ENCODE results near the gene NAA38.

Gene NAA38

DNA sequence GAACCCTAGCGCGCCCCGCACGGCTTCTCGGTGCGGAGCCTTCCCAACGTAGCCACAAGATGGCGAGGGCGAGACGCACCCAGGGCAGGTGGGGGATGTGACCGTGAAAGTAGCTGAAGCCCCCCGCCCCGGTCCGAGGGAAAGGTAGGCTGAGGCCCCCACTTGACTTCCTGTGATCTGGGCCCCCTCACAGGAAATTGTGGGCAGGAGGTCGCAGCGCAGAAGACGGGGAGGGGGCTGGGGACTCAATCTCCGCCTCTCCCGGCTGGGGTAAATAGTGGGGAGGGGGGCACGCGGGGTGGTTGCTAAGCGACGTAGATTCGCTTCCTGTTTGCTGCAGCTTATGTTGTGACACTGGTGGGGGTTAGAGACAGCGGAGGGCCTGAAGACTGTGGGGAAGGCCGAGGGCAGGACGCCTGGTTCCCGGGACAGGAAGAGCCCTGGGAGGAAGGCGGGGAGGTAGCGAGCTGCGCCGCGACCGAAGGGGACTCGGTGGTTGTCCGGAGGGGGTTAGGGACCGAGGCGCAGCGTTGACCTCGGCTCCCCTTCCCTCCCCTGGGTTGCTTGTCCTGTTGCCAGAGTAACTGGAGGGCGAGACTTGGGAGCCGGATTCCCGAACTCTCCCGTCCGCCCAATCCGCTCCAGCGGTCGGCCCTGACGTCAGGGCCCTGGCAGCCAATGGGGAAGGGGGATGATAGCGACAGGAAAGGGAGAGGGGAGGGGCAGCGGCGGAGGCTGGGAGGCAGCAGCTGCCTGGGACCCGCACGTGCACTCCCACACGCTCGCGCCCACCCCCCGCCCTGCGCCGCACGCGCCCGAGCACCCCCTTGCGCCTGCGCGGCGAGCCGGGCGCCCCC lies 22.2 kb downstream of the NAA38 start:
- in situ Hi-C loops (cut with HindIII; ENCODE audit: low pct_ligation_motif_present, low pct_unique_long_range_greater_than_20kb, low sequenced_read_pairs): no loop called here
- peak; percentile 99 for DNase-seq

DNA sequence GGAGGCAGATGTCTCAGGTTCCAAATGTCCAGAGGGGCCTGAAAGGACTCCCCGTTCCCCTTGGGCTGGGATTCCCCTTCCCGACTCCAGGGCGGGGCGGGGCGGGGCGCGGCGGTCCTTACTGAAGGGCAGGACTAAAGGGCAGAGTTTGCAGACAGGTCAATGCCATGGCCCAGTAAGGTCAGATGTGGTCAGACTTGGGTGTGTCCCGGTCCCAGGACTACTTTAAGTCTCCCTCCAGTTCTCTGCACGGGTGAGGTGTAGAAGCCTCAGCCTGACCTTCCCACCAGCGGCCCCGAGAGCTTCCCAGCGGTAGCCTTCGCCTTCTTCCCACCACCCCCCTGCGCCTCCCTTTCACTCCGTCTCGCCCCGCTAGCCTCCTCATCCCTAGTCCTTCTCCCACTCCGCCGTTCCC lies 22.8 kb downstream of the NAA38 start:
- peak; percentile 21 for DNase-seq
- in situ Hi-C loops (cut with HindIII; ENCODE audit: low pct_ligation_motif_present, low pct_unique_long_range_greater_than_20kb, low sequenced_read_pairs): no loop called here

DNA sequence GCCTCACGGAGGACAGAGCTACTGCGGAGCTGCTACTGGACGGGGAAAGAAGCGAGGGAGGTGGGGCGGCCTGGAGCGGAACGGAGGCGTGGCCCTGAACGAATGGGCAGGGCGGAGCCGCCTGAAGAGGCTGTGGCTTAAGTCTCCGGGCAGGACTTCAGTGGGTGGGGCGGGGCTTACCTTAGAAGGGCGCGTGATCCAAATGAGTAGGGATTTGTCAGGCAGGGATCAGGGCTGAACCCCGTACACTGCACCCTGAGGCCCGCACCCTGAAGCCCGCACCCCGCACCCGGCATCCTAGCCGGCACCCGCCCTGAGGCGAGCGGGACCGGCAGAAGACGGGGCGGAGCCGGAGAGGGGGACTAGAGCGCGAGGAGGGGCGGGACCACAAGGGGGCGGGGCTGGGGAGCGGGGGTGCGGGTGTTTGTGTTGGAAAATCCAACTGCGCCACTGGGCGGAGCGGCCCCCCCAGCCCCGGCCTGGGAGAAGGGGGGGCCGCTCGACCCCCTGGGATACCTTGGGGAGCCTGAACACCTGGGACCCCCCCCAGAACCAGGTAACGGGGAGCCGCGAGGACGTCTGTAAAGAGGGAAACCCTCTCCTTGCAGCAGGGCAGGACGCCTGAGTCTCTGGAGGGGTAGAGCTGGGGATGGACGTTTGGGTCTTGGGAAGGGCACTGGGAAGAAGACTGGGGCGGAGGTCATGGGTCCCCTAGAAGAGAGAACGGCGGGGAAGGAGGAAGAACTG lies 23.4 kb downstream of the NAA38 start, which contains the start of gene KDM6B:
TSS of gene KDM6B (plus strand) at position 423 of the 747 bp plus-strand sequence. CDS start 11,338 bp downstream, outside the sequence.
- in situ Hi-C loops (cut with HindIII; ENCODE audit: low pct_ligation_motif_present, low pct_unique_long_range_greater_than_20kb, low sequenced_read_pairs): no loop called here
- DNase-seq: peak; percentile 93

DNA sequence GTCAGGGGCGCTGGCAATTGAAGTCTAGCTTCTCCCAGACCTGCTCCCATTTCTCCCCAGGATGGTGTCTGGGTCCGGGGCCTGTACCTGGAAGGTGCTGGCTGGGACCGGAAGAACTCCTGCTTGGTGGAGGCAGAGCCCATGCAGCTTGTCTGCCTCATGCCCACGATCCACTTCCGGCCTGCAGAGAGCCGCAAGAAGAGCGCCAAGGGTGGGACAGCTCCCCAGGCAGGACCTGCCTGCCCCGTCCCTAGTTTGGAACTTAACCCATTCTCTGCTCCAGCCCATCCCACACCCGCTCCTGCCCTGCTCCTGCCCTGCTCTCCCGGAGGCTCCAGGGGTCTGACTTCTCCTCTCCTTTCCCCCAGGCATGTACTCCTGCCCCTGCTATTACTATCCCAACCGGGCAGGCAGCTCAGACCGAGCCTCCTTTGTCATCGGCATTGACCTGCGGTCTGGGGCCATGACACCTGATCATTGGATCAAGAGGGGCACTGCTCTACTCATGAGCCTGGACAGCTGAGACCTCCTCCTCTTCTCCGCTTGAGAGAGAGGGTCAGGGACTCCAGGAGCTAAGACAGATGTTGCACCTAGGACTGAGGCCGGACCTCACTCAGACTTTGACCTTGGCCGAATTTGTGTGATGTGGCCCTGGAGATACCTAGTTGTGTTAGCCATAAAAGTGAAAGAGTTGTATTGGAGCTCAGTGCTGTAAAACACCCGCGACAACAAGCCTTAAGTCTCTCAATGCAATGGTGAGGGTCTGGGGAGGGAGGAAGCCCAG lies 24.2 kb downstream of the NAA38 start:
- no peak for DNase-seq
- in situ Hi-C loops (cut with HindIII; ENCODE audit: low pct_ligation_motif_present, low pct_unique_long_range_greater_than_20kb, low sequenced_read_pairs): no loop called here

GRCh38 chr17:7832431-7832830 lies 24.9 kb downstream of the NAA38 start:
- no peak for DNase-seq
- in situ Hi-C loops (cut with HindIII; ENCODE audit: low pct_ligation_motif_present, low pct_unique_long_range_greater_than_20kb, low sequenced_read_pairs): no loop called here

DNA sequence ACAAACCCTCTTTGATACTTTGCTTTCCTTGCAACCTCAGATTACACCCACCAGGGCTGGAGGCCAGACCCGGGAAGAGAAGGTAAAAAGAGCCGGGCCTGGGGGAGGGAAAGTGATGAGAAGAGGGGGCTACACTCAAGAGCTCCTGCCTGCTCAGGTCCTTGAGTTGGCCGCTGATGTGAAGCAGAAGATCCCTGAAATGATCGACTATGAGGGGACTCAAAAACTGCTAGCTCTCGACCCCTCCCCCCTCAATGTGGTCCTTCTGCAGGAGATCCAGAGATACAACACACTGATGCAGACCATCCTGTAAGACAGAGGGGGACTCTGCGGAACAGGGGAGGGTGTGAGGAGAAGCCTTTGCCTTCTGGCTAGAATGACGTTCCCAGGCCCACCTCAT lies 26.1 kb downstream of the NAA38 start:
- in situ Hi-C loops (cut with HindIII; ENCODE audit: low pct_ligation_motif_present, low pct_unique_long_range_greater_than_20kb, low sequenced_read_pairs): no loop called here
- DNase-seq: no peak

GRCh38 chr17:7830616-7831015 lies 26.7 kb downstream of the NAA38 start:
- DNase-seq: no peak
- in situ Hi-C loops (cut with HindIII; ENCODE audit: low pct_ligation_motif_present, low pct_unique_long_range_greater_than_20kb, low sequenced_read_pairs): no loop called here

GRCh38 chr17:7825206-7825990 lies 32.0 kb downstream of the NAA38 start:
- in situ Hi-C loops (cut with HindIII; ENCODE audit: low pct_ligation_motif_present, low pct_unique_long_range_greater_than_20kb, low sequenced_read_pairs): no loop called here
- no peak for DNase-seq

DNA sequence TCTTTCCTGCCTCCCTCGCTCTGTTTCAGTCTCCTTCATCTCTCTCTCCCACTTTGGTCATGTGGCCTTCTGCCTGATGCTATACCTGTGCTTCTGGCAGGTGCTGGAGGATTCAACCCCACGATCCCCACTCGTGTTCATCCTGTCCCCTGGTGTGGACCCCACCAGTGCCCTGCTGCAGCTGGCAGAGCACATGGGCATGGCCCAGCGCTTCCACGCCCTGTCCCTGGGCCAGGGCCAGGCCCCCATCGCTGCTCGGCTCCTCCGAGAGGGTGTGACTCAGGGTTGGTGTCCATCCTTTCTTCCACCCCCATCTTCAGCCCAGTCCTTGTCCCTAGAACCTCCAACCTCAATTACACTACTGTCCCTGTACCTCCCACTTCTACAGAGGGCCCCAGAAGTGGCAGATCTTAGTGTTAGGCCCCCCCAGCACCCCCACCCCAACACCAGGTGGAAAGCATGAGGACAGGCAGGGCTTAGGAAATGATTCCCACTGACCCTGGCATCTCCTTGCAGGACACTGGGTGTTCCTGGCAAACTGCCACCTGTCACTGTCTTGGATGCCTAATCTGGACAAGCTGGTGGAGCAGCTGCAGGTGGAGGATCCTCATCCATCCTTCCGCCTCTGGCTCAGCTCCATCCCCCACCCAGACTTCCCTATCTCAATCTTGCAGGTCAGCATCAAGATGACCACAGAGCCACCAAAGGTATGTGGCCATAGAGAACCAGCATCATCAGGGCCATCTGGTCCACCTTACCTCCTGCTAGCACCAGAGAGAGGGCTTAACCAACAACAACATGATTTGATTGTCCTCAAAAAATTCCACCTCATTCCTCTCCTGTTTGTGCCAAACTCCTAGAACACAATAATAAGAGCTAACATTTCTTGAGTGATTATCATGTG lies 33.1 kb downstream of the NAA38 start:
- DNase-seq: no peak
- in situ Hi-C loops (cut with HindIII; ENCODE audit: low pct_ligation_motif_present, low pct_unique_long_range_greater_than_20kb, low sequenced_read_pairs): no loop called here

DNA sequence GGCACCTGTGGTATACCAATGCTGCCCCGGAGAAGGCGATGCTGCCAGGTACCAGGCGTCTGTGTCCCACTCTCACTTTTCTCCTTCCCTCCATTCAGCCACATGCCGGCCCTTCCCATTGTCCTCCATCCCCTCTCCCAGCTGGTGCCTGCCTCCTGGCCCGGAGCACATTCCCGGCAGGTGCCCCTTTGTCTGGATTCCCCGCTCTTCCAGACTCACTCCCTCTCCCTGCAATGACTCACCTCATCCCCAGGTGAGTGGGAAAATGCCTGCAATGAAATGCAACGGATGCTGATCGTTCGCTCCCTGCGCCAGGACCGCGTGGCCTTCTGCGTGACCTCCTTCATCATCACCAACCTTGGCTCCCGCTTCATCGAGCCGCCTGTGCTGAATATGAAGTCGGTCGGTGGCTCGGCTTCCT lies 33.8 kb downstream of the NAA38 start:
- in situ Hi-C loops (cut with HindIII; ENCODE audit: low pct_ligation_motif_present, low pct_unique_long_range_greater_than_20kb, low sequenced_read_pairs): no loop called here
- no peak for DNase-seq

- in situ Hi-C loops (cut with HindIII; ENCODE audit: low pct_ligation_motif_present, low pct_unique_long_range_greater_than_20kb, low sequenced_read_pairs): no loop called here
Measured at GRCh38 chr17:7822126-7822525, 35.2 kb downstream of the NAA38 start.

DNA sequence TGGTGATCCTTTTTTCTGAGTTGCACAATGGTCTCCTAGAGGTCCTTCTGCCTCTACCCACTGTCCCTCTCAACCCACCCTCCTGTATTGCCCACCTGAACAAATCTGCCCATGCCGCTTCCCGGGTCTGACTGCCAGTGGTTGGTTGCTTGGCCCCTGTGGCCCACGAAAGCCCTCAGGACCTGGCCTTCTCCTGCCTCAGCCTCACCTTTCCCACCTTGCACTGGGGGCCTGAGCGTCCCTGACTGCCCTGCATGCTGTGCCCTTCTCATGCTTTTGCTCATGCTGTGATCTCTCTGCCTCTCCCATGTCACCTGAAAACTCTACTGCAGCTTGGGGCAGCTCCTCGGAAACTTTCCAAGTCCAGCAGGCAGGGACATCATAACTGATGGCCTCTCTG lies 37.1 kb downstream of the NAA38 start:
- in situ Hi-C loops (cut with HindIII; ENCODE audit: low pct_ligation_motif_present, low pct_unique_long_range_greater_than_20kb, low sequenced_read_pairs): no loop called here
- no peak for DNase-seq

More at GRCh38 chr17:7822126-7822525, 35.2 kb downstream of the NAA38 start:
- DNase-seq: no peak

DNA sequence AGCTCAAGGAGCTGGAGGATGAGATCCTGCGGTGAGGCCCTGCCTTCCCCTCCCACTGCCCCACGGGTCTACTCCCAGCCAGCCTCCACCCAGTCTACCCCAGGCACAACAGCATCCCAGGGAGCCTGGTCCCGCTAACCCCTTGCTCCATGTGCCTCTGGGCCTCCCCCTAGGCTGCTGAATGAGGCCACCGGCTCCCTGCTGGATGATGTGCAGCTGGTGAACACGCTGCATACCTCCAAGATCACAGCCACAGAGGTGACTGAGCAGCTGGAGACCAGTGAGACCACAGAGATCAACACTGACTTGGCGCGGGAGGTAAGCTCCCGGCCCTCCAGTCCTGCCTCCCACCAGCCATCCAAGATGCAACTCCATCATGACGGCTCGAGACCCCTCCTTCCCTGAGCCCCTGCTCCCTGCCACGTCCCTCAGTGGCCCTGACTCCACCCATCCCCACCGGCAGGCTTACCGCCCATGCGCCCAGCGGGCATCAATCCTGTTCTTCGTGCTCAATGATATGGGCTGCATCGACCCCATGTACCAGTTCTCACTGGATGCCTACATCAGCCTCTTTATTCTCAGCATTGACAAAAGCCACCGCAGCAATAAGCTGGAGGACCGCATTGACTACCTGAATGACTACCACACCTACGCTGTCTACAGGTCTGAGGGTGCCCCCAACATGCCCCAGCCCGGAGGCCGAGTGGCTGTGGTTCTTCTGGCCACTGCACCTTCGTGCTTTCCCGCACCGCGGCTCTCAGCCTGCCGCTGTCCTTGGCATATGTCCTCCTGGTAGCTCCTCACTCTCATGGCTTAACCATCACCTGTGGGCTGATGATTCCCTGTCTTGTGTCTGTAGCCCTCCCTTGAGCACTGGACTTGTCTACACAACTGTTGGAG lies 38.4 kb downstream of the NAA38 start:
- no peak for DNase-seq
- in situ Hi-C loops (cut with HindIII; ENCODE audit: low pct_ligation_motif_present, low pct_unique_long_range_greater_than_20kb, low sequenced_read_pairs): no loop called here

DNA sequence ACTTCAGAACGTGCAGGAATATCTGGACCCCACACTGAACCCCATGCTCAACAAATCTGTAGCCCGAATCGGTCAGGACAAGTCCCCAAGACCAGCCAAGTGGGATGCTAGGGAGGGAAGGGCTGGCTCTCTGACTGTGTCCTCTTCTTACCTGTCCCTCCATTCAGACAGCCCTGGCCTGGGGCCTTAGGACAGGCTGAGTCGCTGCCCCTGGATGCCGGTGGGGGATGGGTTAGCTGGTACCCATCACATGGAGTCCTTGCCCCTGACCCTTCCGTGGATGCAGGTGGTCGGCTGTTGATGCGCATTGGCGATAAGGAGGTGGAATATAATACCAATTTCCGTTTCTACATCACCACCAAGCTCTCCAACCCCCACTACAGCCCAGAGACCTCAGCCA lies 39.3 kb downstream of the NAA38 start:
- in situ Hi-C loops (cut with HindIII; ENCODE audit: low pct_ligation_motif_present, low pct_unique_long_range_greater_than_20kb, low sequenced_read_pairs): no loop called here
- DNase-seq: no peak

GRCh38 chr17:7817643-7817964 lies 39.8 kb downstream of the NAA38 start:
- in situ Hi-C loops (cut with HindIII; ENCODE audit: low pct_ligation_motif_present, low pct_unique_long_range_greater_than_20kb, low sequenced_read_pairs): no loop called here
- DNase-seq: no peak

DNA sequence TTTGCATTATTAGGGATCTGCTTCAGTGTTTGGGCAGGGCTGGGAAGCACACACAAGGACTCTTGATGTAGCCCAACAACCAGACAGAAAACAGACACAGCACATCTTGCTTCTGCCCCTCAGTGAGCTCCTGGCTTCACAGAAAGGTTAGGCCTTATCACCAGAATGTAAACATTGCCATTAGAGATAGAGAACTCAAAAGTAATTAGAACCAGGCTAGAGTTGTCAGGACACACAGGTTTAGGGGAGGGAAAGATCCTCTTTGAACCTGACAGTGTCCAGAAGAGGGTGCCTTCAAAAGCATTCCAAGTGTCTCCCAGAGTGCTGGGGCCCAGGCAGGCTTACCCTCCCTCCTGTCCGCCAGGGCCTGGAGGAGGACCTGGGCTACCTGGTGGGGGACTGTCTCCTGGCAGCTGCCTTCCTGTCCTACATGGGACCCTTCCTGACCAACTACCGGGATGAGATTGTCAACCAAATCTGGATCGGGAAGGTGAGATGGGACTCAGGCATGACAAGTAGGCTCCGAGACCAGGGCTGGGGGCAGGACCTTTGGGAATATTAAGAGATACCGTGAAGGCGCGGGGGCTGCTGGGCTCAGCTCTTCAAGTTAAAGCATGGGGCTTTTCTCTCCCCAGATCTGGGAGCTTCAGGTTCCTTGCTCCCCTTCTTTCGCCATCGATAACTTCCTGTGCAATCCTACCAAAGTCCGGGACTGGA lies 40.3 kb downstream of the NAA38 start:
- in situ Hi-C loops (cut with HindIII; ENCODE audit: low pct_ligation_motif_present, low pct_unique_long_range_greater_than_20kb, low sequenced_read_pairs): no loop called here
- no peak for DNase-seq

Measured in ACHN (cell line).